Measurements from ENCODE around the gene P4HA2. TPM values are rescaled to one million over a fixed set of nuclear protein-coding genes. Genes with fewer than 3 reads are reported as not detected.
A peak's percentile ranks its signal among the peaks of the same experiment; 100 is the strongest.

Gene P4HA2
- total and polyA plus RNA-seq, 9 of the 15 experiments (the other 6 are each of a cell fraction or from before 2014, with no cell fraction given), result 9.6 to 50.0 (median 12.7) TPM

GRCh38 chr5:132267166-132267739 lies 39.6 kb upstream of the P4HA2 start:
- Histone ChIP-seq H3K4me1 (replicated peaks in 1 of 2; ENCODE audit: control insufficient read depth in 2 of 2, insufficient read depth in 2 of 2, low read length in 2 of 2) (peaks cover 12 to 35% of the 10 kb centered on the region in 2 experiments; a peak in 4 of 5 replicates), H3K9ac (ENCODE audit: insufficient read depth in 1 of 2, low read depth in 2 of 2, low read length in 2 of 2) (no peak overlapping the region), H2AFZ (ENCODE audit: low read depth, low read length) (no peak overlapping the region), H3K9me1 (ENCODE audit: control insufficient read depth, insufficient read depth, low read length) (no peaks in the 10 kb centered on the region), H3K9me3 (replicated peaks; ENCODE audit: control insufficient read depth, insufficient read depth, low read depth, low read length) (no peaks in the 10 kb centered on the region), H3K36me3 (ENCODE audit: control insufficient read depth, insufficient read depth, low read length) (peaks cover 20% of the 10 kb centered on the region; the same call in 2 of the 3 replicates), H3K27me3 (ENCODE audit: control insufficient read depth in 2 of 2, insufficient read depth in 2 of 2, low read length in 2 of 2) (no peaks in the 10 kb centered on the region), H3K27ac (ENCODE audit: extremely low read depth, low read depth, low read length) (no peak overlapping the region), H3K4me3 (no peak overlapping the region), H3K4me2 (ENCODE audit: insufficient read depth, low read length) (no peak overlapping the region), H3K79me2 (ENCODE audit: control insufficient read depth, insufficient read depth, low read length) (no peaks in the 10 kb centered on the region), H4K20me1 (replicated peaks; ENCODE audit: control insufficient read depth, insufficient read depth, low read length) (no peaks in the 10 kb centered on the region)
- DNase-seq (ENCODE audit: extremely low read depth in 1 of 4, low spot score in 3 of 4) (no peak), ATAC-seq (no peak), FAIRE-seq (no peak)
- no TSS peak for BruUV-seq (replicated peaks)
- CTCF ChIA-PET (ENCODE audit: low intra/inter-chr PET ratio), result no interaction called here
- TF ChIP-seq SPI1 (IDR thresholded peaks at IDR 0.05; ENCODE audit: borderline replicate concordance, low read depth, low read length), result no peak
- TF ChIP-seq MYNN (IDR thresholded peaks at IDR 0.05), result no peak
- TF ChIP-seq MYNN (CRISPR knock-in tag; IDR thresholded peaks at IDR 0.05), result no peak
- TF ChIP-seq CREB5 (CRISPR knock-in tag; IDR thresholded peaks at IDR 0.05), result no peak
- 0 out of 2 replicates have a peak, but pooled peaks have one; percentile 20 for TF ChIP-seq SUPT5H (IDR thresholded peaks at IDR 0.05)
- peak; percentile 91 for TF ChIP-seq ZFP36 (IDR thresholded peaks at IDR 0.05; ENCODE audit: low read depth, low read length, partially characterized antibody)
- TF ChIP-seq, protein P1, sequence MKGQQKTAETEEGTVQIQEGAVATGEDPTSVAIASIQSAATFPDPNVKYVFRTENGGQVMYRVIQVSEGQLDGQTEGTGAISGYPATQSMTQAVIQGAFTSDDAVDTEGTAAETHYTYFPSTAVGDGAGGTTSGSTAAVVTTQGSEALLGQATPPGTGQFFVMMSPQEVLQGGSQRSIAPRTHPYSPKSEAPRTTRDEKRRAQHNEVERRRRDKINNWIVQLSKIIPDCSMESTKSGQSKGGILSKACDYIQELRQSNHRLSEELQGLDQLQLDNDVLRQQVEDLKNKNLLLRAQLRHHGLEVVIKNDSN (CRISPR knock-in tag; IDR thresholded peaks at IDR 0.05), result 0 out of 2 replicates have a peak, but pooled peaks have one; percentile 20
- TF ChIP-seq HLTF (IDR thresholded peaks at IDR 0.05), result no peak
- TF ChIP-seq, protein P2, sequence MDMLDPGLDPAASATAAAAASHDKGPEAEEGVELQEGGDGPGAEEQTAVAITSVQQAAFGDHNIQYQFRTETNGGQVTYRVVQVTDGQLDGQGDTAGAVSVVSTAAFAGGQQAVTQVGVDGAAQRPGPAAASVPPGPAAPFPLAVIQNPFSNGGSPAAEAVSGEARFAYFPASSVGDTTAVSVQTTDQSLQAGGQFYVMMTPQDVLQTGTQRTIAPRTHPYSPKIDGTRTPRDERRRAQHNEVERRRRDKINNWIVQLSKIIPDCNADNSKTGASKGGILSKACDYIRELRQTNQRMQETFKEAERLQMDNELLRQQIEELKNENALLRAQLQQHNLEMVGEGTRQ (CRISPR knock-in tag; IDR thresholded peaks at IDR 0.05), result peak; percentile 36; the same call in 1 of the 2 replicates
- TF ChIP-seq TOE1 (IDR thresholded peaks at IDR 0.05; ENCODE audit: borderline replicate concordance), result peak; percentile 56; the same call in 1 of the 2 replicates
- TF ChIP-seq TOE1 (CRISPR knock-in tag; IDR thresholded peaks at IDR 0.05; ENCODE audit: borderline replicate concordance, low read depth), result no peak
- TF ChIP-seq, protein P3, sequence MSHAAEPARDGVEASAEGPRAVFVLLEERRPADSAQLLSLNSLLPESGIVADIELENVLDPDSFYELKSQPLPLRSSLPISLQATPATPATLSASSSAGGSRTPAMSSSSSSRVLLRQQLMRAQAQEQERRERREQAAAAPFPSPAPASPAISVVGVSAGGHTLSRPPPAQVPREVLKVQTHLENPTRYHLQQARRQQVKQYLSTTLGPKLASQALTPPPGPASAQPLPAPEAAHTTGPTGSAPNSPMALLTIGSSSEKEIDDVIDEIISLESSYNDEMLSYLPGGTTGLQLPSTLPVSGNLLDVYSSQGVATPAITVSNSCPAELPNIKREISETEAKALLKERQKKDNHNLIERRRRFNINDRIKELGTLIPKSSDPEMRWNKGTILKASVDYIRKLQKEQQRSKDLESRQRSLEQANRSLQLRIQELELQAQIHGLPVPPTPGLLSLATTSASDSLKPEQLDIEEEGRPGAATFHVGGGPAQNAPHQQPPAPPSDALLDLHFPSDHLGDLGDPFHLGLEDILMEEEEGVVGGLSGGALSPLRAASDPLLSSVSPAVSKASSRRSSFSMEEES (CRISPR knock-in tag; IDR thresholded peaks at IDR 0.05), result peak; percentile 65
- POLR2A ChIA-PET, result interaction anchor here (0.5 to 0.9 kb wide), 2 partner anchors 8 to 11 kb away, joined by 3 read pairs; no protein-coding TSS in a partner anchor
- in situ Hi-C loops (cut with MboI) (no loop called here), intact Hi-C loops (cut with micrococcal nuclease) (no loop called here)

Measured in K562 (cell line).